ENCODE measurements around the gene FOXJ3.

GRCh38 chr1:42288311-42288985 lies 46.6 kb downstream of the FOXJ3 start:
- TF ChIP-seq CTCF (IDR thresholded peaks at IDR 0.05) (no peak), POLR2A (IDR thresholded peaks at IDR 0.05) (no peak), POLR2AphosphoS5 (IDR thresholded peaks at IDR 0.05) (no peak)

Measured in breast epithelium (tissue), 3 donors.